D341Med (cell line): ENCODE results near the gene ZNF93.
"Not testable (repeated sequence)": the region's sequence is repeated elsewhere in the genome, so short reads cannot be mapped to it uniquely, and the experiment has no call there.

Source experiments
- DNase-seq: peaks from one replicate; pipeline ENCODE4 v3.0.0; 2012; ENCODE audit warnings: low spot score

The ZNF93 gene

GRCh38 chr19:19938449-19938848 is 37.7 kb downstream of the ZNF93 start:
- no peak for DNase-seq

GRCh38 chr19:19943848-19944582 is 43.3 kb downstream of the ZNF93 start:
- no peak for DNase-seq

- no peak for DNase-seq
Measured at GRCh38 chr19:19944583-19944880, 43.8 kb downstream of the ZNF93 start.

- no peak for DNase-seq
Measured at GRCh38 chr19:19946226-19946625, 45.5 kb downstream of the ZNF93 start.

GRCh38 chr19:19948800-19949199 is 48.1 kb downstream of the ZNF93 start:
- no peak for DNase-seq

GRCh38 chr19:19955208-19955607 is 54.5 kb downstream of the ZNF93 start:
- DNase-seq, result no peak

- no peak for DNase-seq
Measured at GRCh38 chr19:19956434-19957075, 55.8 kb downstream of the ZNF93 start.

- not testable (repeated sequence) for DNase-seq
Measured at GRCh38 chr19:19957766-19958165, 57.0 kb downstream of the ZNF93 start.

GRCh38 chr19:19959151-19959799 is 58.5 kb downstream of the ZNF93 start:
- not testable (repeated sequence) for DNase-seq

GRCh38 chr19:19964416-19964815 is 63.7 kb downstream of the ZNF93 start:
- DNase-seq, result no peak

- DNase-seq, result not testable (repeated sequence)
Measured at GRCh38 chr19:19966126-19966525, 65.4 kb downstream of the ZNF93 start.

- DNase-seq, result no peak
Measured at GRCh38 chr19:19966862-19967261, 66.1 kb downstream of the ZNF93 start.
